IPS-20b (cell line): Measurements from ENCODE around the gene EPB41L2.

Source experiments
- H3K27ac ChIP-seq: one replicate; pipeline ENCODE4 v1.5.1; 2013; ENCODE audit warnings: low read length
- H3K27me3 ChIP-seq: 2 replicates; pipeline ENCODE4 v1.6.1; 2013; ENCODE audit warnings: mild to moderate bottlenecking, low read length, inconsistent platforms; ENCODE audit not compliant: insufficient read depth
- H3K36me3 ChIP-seq: 2 replicates; pipeline ENCODE4 v1.6.1; 2013; ENCODE audit warnings: low read depth, mild to moderate bottlenecking, inconsistent platforms, low read length, moderate library complexity; ENCODE audit not compliant: insufficient read depth
- H3K4me1 ChIP-seq: 2 replicates; pipeline ENCODE4 v1.6.1; 2013; ENCODE audit warnings: mild to moderate bottlenecking, control low read depth, inconsistent platforms, low read length, moderate library complexity; ENCODE audit not compliant: insufficient read depth
- H3K4me3 ChIP-seq: 2 replicates; pipeline ENCODE4 v1.5.1; 2013; ENCODE audit warnings: mild to moderate bottlenecking, low read length, inconsistent platforms
- H3K9ac ChIP-seq: 2 replicates; pipeline ENCODE4 v1.6.1; 2013; ENCODE audit warnings: low read depth, mild to moderate bottlenecking, inconsistent platforms, low read length, moderate library complexity
- H3K9me3 ChIP-seq: 2 replicates; pipeline ENCODE4 v1.6.1; 2013; ENCODE audit warnings: mild to moderate bottlenecking, low read depth, low read length, inconsistent platforms; ENCODE audit not compliant: insufficient read depth

The EPB41L2 gene

DNA sequence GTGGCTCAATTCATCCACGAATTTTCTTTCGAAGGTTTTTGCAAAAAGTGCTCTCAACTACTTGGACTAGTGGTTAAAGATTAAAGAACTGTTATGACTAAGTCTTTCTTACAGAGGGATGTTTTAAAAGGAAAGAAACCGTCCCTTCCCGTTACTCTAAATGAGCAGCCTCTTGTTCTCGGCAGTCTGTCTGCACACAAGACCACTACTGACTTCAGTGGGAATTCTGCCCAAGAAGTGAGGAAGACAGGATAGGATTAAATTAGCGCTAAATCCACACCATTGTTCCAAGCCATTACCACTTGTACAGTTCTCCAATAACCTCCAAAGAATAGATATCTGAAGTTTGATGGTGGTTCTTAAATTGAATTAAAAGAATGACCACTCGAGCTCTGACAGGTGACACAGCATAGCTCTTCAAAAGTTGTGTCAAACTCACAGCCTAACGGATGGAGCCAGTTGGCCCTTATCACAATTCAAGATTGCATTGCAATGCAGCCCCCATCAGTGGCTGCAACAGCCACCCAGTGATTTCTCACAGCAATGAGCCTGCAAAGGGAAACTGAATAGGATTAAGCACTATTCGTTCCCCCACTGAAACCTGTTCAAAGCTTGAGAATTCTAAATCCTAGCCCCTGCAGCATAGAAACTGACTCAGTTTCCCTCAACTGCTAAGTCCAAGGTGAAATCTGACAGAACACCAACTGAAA is 1.8 kb downstream of the EPB41L2 start:
- Histone ChIP-seq H3K9me3 (no peaks in the 10 kb centered on the region), H3K27me3 (peaks cover 30% of the 10 kb centered on the region), H3K27ac (no peak overlapping the region), H3K9ac (no peak overlapping the region), H3K36me3 (no peaks in the 10 kb centered on the region), H3K4me1 (peaks cover 14% of the 10 kb centered on the region; the same call in 1 of the 2 replicates), H3K4me3 (peak overlapping the region; percentile 80)

GRCh38 chr6:131060311-131060710 is 2.7 kb downstream of the EPB41L2 start:
- Histone ChIP-seq H3K9ac (no peak overlapping the region), H3K27ac (no peak overlapping the region), H3K9me3 (peaks cover 8% of the 10 kb centered on the region; the same call in 1 of the 2 replicates)

GRCh38 chr6:131059486-131059885 is 3.6 kb downstream of the EPB41L2 start:
- no peak overlapping the region for H3K9ac ChIP-seq
- H3K4me1 ChIP-seq = peaks cover 14% of the 10 kb centered on the region; the same call in 1 of the 2 replicates
- H3K27ac ChIP-seq = no peak overlapping the region
- H3K36me3 ChIP-seq = peaks cover under 1% of the 10 kb centered on the region; the same call in 1 of the 2 replicates
- H3K9me3 ChIP-seq = peaks cover 16% of the 10 kb centered on the region; the same call in 1 of the 2 replicates
- peaks cover 21% of the 10 kb centered on the region for H3K27me3 ChIP-seq
- no peak overlapping the region for H3K4me3 ChIP-seq

More at GRCh38 chr6:131060311-131060710, 2.7 kb downstream of the EPB41L2 start:
- Histone ChIP-seq H3K4me1 (peaks cover 14% of the 10 kb centered on the region; the same call in 1 of the 2 replicates), H3K27me3 (peaks cover 26% of the 10 kb centered on the region), H3K36me3 (no peaks in the 10 kb centered on the region), H3K4me3 (no peak overlapping the region)

- H3K9me3 ChIP-seq = peaks cover 25% of the 10 kb centered on the region
- no peak overlapping the region for H3K4me3 ChIP-seq
- peaks cover 11% of the 10 kb centered on the region; the same call in 1 of the 2 replicates for H3K4me1 ChIP-seq
- H3K9ac ChIP-seq = no peak overlapping the region
- peaks cover 13% of the 10 kb centered on the region for H3K27me3 ChIP-seq
- no peak overlapping the region for H3K27ac ChIP-seq
- H3K36me3 ChIP-seq = peaks cover 9% of the 10 kb centered on the region; the same call in 1 of the 2 replicates
Observed at GRCh38 chr6:131058236-131058635, 4.8 kb downstream of the EPB41L2 start.

- H3K27ac ChIP-seq = no peak overlapping the region
- peaks cover 25% of the 10 kb centered on the region for H3K9me3 ChIP-seq
- peaks cover 9% of the 10 kb centered on the region; the same call in 1 of the 2 replicates for H3K36me3 ChIP-seq
- H3K4me3 ChIP-seq = no peak overlapping the region
- H3K27me3 ChIP-seq = no peaks in the 10 kb centered on the region
- no peak overlapping the region for H3K9ac ChIP-seq
- no peaks in the 10 kb centered on the region for H3K4me1 ChIP-seq
Observed at GRCh38 chr6:131054392-131055250, 8.4 kb downstream of the EPB41L2 start.

GRCh38 chr6:131053546-131054240 is 9.4 kb downstream of the EPB41L2 start:
- H3K27ac ChIP-seq = no peak overlapping the region
- H3K9me3 ChIP-seq = peaks cover 25% of the 10 kb centered on the region
- H3K9ac ChIP-seq = no peak overlapping the region
- peaks cover 9% of the 10 kb centered on the region; the same call in 1 of the 2 replicates for H3K36me3 ChIP-seq
- no peaks in the 10 kb centered on the region for H3K4me1 ChIP-seq
- no peak overlapping the region for H3K4me3 ChIP-seq
- H3K27me3 ChIP-seq = no peaks in the 10 kb centered on the region

DNA sequence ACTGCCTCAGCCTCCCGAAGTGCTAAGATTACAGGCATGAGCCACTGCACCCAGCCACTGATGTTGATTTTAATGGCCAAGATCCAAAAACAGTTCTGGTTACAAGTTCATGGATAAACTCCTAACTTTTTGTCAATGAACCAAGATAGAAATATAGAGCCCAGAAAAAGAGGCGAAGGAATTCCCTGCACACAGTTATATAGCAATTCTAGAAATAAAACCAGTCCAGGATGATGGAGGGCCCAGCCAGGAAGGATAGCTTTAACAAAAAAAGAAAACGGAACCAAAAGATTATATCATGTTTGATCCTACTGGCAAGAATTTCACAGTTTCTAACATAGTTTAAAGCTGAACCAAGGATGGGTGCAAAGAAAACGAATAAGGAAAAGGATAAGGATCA is 10.9 kb downstream of the EPB41L2 start:
- no peak overlapping the region for H3K27ac ChIP-seq
- no peaks in the 10 kb centered on the region for H3K27me3 ChIP-seq
- H3K4me1 ChIP-seq = no peaks in the 10 kb centered on the region
- peaks cover 25% of the 10 kb centered on the region for H3K9me3 ChIP-seq
- peaks cover 9% of the 10 kb centered on the region; the same call in 1 of the 2 replicates for H3K36me3 ChIP-seq
- H3K4me3 ChIP-seq = no peak overlapping the region
- H3K9ac ChIP-seq = no peak overlapping the region

DNA sequence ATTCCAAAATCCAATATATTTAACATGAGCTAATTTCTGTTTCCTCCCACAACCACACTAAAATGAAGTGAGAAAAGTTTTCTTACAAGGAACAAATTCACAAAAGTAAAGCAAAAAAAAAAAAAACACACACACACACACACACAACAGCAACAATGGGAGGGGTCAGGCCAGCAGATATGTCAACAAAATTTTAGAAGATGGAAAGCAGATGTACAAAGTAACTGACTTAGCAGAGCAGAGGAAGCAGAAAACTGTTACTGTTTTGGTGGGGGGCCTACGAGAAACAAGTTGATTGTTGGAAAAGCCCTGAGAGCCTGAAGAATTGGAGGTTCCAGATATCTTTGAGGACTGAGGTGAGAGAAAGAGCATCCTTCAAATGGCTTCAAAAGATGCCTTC is 11.7 kb downstream of the EPB41L2 start:
- Histone ChIP-seq H3K4me1 (no peaks in the 10 kb centered on the region), H3K9me3 (peaks cover 25% of the 10 kb centered on the region), H3K9ac (no peak overlapping the region), H3K27me3 (no peaks in the 10 kb centered on the region), H3K4me3 (no peak overlapping the region), H3K36me3 (peaks cover 9% of the 10 kb centered on the region; the same call in 1 of the 2 replicates), H3K27ac (no peak overlapping the region)

GRCh38 chr6:131049608-131050007 is 13.4 kb downstream of the EPB41L2 start:
- H3K27me3 ChIP-seq = no peaks in the 10 kb centered on the region
- H3K27ac ChIP-seq = no peak overlapping the region
- H3K9ac ChIP-seq = no peak overlapping the region
- H3K9me3 ChIP-seq = peaks cover 11% of the 10 kb centered on the region
- H3K36me3 ChIP-seq = peaks cover 9% of the 10 kb centered on the region; the same call in 1 of the 2 replicates
- no peaks in the 10 kb centered on the region for H3K4me1 ChIP-seq
- H3K4me3 ChIP-seq = no peak overlapping the region

DNA sequence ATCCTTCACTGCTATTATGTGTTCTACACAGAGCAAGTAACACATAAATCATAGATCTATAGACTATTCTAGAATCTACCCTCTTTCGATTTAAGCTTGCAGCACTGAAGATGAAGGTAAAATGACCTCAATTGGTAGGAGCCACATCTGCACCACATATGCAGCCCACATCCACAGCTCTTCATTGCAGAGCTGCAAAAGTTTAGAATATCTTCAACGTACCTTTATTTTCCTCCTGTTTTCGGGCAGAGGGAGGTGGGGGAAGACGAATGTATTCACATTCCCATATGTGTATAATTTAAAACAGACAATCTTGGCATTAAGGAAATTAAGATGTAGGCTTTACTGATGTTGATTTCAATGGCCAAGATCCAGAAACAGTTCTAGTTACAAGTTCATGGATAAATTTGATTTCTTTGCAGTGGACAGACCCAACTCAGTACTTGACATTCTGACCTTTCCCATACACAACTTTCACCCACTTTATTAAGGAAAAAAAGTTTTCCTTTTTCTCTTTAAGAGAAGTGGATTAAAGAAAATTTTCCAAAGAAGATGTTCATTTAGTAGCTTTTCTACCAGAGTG is 14.0 kb downstream of the EPB41L2 start:
- H3K9ac ChIP-seq = no peak overlapping the region
- H3K4me3 ChIP-seq = no peak overlapping the region
- no peaks in the 10 kb centered on the region for H3K27me3 ChIP-seq
- peaks cover 4% of the 10 kb centered on the region; the same call in 1 of the 2 replicates for H3K36me3 ChIP-seq
- H3K27ac ChIP-seq = no peak overlapping the region
- H3K9me3 ChIP-seq = peaks cover 5% of the 10 kb centered on the region; the same call in 1 of the 2 replicates
- no peaks in the 10 kb centered on the region for H3K4me1 ChIP-seq

- Histone ChIP-seq H3K27ac (no peak overlapping the region), H3K36me3 (no peaks in the 10 kb centered on the region), H3K27me3 (no peaks in the 10 kb centered on the region), H3K9me3 (no peaks in the 10 kb centered on the region), H3K4me3 (no peak overlapping the region), H3K4me1 (no peaks in the 10 kb centered on the region), H3K9ac (no peak overlapping the region)
Observed at GRCh38 chr6:131048459-131048858, 14.6 kb downstream of the EPB41L2 start.
